ENCODE results near the gene RDH16.
"Not testable (repeated sequence)": the region's sequence is repeated elsewhere in the genome, so short reads cannot be mapped to it uniquely, and the experiment has no call there.

Gene RDH16

GRCh38 chr12:56929780-56930179 is 27.6 kb downstream of the RDH16 start:
- no peak overlapping the region for H3K27ac ChIP-seq
- TF ChIP-seq ZFX (IDR thresholded peaks at IDR 0.05) (no peak), CTCF (conservative IDR thresholded peaks at IDR 0.05) (no peak)

GRCh38 chr12:56928262-56928661 is 29.1 kb downstream of the RDH16 start:
- H3K27ac ChIP-seq = no peak overlapping the region
- no peak for TF ChIP-seq ZFX (IDR thresholded peaks at IDR 0.05)
- no peak for TF ChIP-seq CTCF (conservative IDR thresholded peaks at IDR 0.05)

GRCh38 chr12:56927281-56927680 is 30.1 kb downstream of the RDH16 start:
- H3K27ac ChIP-seq = no peak overlapping the region
- TF ChIP-seq ZFX (IDR thresholded peaks at IDR 0.05) (no peak), CTCF (conservative IDR thresholded peaks at IDR 0.05) (no peak)

- H3K27ac ChIP-seq = no peak overlapping the region
- TF ChIP-seq CTCF (conservative IDR thresholded peaks at IDR 0.05) = no peak
- TF ChIP-seq ZFX (IDR thresholded peaks at IDR 0.05) = no peak
These were observed 35.4 kb downstream of the RDH16 start for GRCh38 chr12:56922031-56922430.

GRCh38 chr12:56921346-56921745 is 36.1 kb downstream of the RDH16 start:
- H3K27ac ChIP-seq = no peak overlapping the region
- TF ChIP-seq CTCF (conservative IDR thresholded peaks at IDR 0.05) (no peak), ZFX (IDR thresholded peaks at IDR 0.05) (no peak)

GRCh38 chr12:56918139-56918538 is 39.3 kb downstream of the RDH16 start:
- not testable (repeated sequence) for H3K27ac ChIP-seq

- TF ChIP-seq ZFX (IDR thresholded peaks at IDR 0.05) (no peak), CTCF (conservative IDR thresholded peaks at IDR 0.05) (no peak)
- no peak overlapping the region for H3K27ac ChIP-seq
These were observed 40.4 kb downstream of the RDH16 start for GRCh38 chr12:56916996-56917333.

- TF ChIP-seq CTCF (conservative IDR thresholded peaks at IDR 0.05) (no peak), ZFX (IDR thresholded peaks at IDR 0.05) (no peak)
These were observed 41.0 kb downstream of the RDH16 start for GRCh38 chr12:56916296-56916995.

More at GRCh38 chr12:56916296-56916995, 41.0 kb downstream of the RDH16 start:
- H3K27ac ChIP-seq = no peak overlapping the region

All from C4-2B (cell line).